ENCODE data around the gene TBX21. TPM values are rescaled to one million over a fixed set of nuclear protein-coding genes. Genes with fewer than 3 reads are reported as not detected.

Gene TBX21
- total and polyA plus RNA-seq, 9 of the 15 experiments (the other 6 are each of a cell fraction or from before 2014, with no cell fraction given), result 0.07 TPM; not detected in 8

DNA sequence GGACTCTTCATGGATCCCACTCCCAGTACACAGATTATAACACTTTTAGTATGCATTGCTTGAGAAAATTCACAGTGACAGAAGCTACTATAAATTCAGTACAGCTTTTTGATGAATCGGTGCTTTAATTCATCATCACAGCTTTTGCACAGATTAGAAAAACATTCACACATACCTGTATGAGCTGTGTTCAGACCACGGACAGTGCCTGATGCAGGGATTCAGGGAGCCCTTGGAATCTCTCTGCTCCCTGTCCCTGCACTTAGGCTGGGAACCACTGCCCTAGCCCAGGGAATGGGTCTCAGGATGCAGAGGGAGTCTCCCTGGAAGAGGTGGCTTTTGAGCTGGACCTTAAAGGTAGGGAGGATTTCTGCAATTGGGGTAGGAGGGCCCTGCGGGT is 25.2 kb upstream of the TBX21 start:
- peaks cover 1 to 5% of the 10 kb centered on the region in 2 experiments; a peak in 2 of 5 replicates for H3K27me3 ChIP-seq (ENCODE audit: control insufficient read depth in 2 of 2, insufficient read depth in 2 of 2, low read length in 2 of 2)
- ChIA-PET CTCF (ENCODE audit: low intra/inter-chr PET ratio) (no interaction called here), POLR2A (interaction anchor here (0.8 to 1.1 kb wide), 2 partner anchors 10 to 14 kb away, joined by 3 read pairs; partner anchors contain the start of gene TBKBP1)
- H3K9me3 ChIP-seq (replicated peaks; ENCODE audit: control insufficient read depth, insufficient read depth, low read depth, low read length), result no peaks in the 10 kb centered on the region
- no TSS peak for BruUV-seq (replicated peaks)
- peaks cover 8% of the 10 kb centered on the region for H3K9me1 ChIP-seq (ENCODE audit: control insufficient read depth, insufficient read depth, low read length)
- ATAC-seq (no peak), DNase-seq (ENCODE audit: extremely low read depth in 1 of 4, low spot score in 3 of 4) (no peak), FAIRE-seq (no peak)
- H3K4me2 ChIP-seq (ENCODE audit: insufficient read depth, low read length), result no peak overlapping the region
- in situ Hi-C loops (cut with MboI) (no loop called here), intact Hi-C loops (cut with micrococcal nuclease) (no loop called here)
- H2AFZ ChIP-seq (ENCODE audit: low read depth, low read length), result no peak overlapping the region
- no peak overlapping the region for H3K9ac ChIP-seq (ENCODE audit: insufficient read depth in 1 of 2, low read depth in 2 of 2, low read length in 2 of 2)
- H4K20me1 ChIP-seq (replicated peaks; ENCODE audit: control insufficient read depth, insufficient read depth, low read length), result no peaks in the 10 kb centered on the region; the same call in 1 of the 2 replicates
- peaks cover 11% of the 10 kb centered on the region; the same call in 1 of the 3 replicates for H3K36me3 ChIP-seq (ENCODE audit: control insufficient read depth, insufficient read depth, low read length)
- WGBS (ENCODE audit: insufficient coverage, low coverage, missing lambda C conversion rate), result 85% methylated on average over 3 of the region's 3 CpGs
- no peak overlapping the region for H3K27ac ChIP-seq (ENCODE audit: extremely low read depth, low read depth, low read length)
- TF ChIP-seq, protein P1, sequence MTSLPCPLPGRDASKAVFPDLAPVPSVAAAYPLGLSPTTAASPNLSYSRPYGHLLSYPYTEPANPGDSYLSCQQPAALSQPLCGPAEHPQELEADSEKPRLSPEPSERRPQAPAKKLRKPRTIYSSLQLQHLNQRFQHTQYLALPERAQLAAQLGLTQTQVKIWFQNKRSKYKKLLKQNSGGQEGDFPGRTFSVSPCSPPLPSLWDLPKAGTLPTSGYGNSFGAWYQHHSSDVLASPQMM (CRISPR knock-in tag; IDR thresholded peaks at IDR 0.05), result no peak
- TF ChIP-seq RCOR1 (IDR thresholded peaks at IDR 0.05; ENCODE audit: borderline replicate concordance in 1 of 2, low read depth in 2 of 2, low read length in 2 of 2), result no peak
- TF ChIP-seq RB1 (IDR thresholded peaks at IDR 0.05; ENCODE audit: low read depth), result no peak
- TF ChIP-seq, protein P2, sequence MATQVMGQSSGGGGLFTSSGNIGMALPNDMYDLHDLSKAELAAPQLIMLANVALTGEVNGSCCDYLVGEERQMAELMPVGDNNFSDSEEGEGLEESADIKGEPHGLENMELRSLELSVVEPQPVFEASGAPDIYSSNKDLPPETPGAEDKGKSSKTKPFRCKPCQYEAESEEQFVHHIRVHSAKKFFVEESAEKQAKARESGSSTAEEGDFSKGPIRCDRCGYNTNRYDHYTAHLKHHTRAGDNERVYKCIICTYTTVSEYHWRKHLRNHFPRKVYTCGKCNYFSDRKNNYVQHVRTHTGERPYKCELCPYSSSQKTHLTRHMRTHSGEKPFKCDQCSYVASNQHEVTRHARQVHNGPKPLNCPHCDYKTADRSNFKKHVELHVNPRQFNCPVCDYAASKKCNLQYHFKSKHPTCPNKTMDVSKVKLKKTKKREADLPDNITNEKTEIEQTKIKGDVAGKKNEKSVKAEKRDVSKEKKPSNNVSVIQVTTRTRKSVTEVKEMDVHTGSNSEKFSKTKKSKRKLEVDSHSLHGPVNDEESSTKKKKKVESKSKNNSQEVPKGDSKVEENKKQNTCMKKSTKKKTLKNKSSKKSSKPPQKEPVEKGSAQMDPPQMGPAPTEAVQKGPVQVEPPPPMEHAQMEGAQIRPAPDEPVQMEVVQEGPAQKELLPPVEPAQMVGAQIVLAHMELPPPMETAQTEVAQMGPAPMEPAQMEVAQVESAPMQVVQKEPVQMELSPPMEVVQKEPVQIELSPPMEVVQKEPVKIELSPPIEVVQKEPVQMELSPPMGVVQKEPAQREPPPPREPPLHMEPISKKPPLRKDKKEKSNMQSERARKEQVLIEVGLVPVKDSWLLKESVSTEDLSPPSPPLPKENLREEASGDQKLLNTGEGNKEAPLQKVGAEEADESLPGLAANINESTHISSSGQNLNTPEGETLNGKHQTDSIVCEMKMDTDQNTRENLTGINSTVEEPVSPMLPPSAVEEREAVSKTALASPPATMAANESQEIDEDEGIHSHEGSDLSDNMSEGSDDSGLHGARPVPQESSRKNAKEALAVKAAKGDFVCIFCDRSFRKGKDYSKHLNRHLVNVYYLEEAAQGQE (IDR thresholded peaks at IDR 0.05; ENCODE audit: borderline replicate concordance), result peak; percentile 17; the same call in 1 of the 2 replicates
- TF ChIP-seq, protein P2 (CRISPR knock-in tag; IDR thresholded peaks at IDR 0.05; ENCODE audit: low read depth), result no peak
- no peak for TF ChIP-seq NUFIP1 (IDR thresholded peaks at IDR 0.05; ENCODE audit: partially characterized antibody)
- no peak for TF ChIP-seq PURB (CRISPR knock-in tag; IDR thresholded peaks at IDR 0.05; ENCODE audit: low read depth)
- no peak for TF ChIP-seq TFE3 (CRISPR knock-in tag; IDR thresholded peaks at IDR 0.05)
- TF ChIP-seq KLF10 (CRISPR knock-in tag; IDR thresholded peaks at IDR 0.05), result no peak
- H3K4me1 ChIP-seq (replicated peaks in 1 of 2; ENCODE audit: control insufficient read depth in 2 of 2, insufficient read depth in 2 of 2, low read length in 2 of 2), result peaks cover 21 to 58% of the 10 kb centered on the region in 2 experiments
- H3K79me2 ChIP-seq (ENCODE audit: control insufficient read depth, insufficient read depth, low read length), result no peaks in the 10 kb centered on the region
- H3K4me3 ChIP-seq, result no peak overlapping the region

Measured in K562 (cell line).